ENCODE data around the gene IGSF9B. TPM values are rescaled to one million over a fixed set of nuclear protein-coding genes. Genes with fewer than 3 reads are reported as not detected.

IGSF9B gene
- total RNA-seq, 2 experiments from 2014 or later, result 96.3 to 118 TPM

DNA sequence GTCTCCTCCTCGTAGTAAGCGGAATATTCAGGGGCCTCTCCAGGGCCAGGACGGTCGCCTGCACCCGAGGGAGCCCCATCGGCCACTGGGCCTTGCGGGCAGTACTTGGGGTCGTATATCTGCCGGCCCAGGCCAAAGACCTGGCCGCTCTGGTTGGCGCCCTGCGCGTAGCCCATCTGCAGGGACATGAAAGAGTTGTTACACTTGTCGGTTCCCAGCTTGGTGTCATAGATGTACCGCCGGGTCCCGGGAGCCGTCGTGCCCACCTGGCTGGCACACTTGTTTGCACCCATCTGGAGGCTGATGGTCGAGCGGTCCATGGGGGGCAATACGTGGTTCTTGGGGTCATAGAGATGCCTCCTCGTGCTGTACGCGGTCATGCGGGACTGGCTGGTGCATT lies 92.0 kb downstream of the IGSF9B start:
- POLR2A ChIA-PET, result no interaction called here
- Mint-ChIP-seq H3K27ac (no peak overlapping the region), H3K4me3 (no peak overlapping the region), H3K4me1 (ENCODE audit: low read depth) (no peaks in the 10 kb centered on the region), H3K9me3 (ENCODE audit: insufficient read depth) (no peaks in the 10 kb centered on the region), H3K36me3 (ENCODE audit: low read depth) (no peaks in the 10 kb centered on the region), H3K27me3 (ENCODE audit: low read depth) (peaks cover 17% of the 10 kb centered on the region)
- DNase-seq (no peak), ATAC-seq (no peak)
- CTCF ChIA-PET, result no interaction called here

DNA sequence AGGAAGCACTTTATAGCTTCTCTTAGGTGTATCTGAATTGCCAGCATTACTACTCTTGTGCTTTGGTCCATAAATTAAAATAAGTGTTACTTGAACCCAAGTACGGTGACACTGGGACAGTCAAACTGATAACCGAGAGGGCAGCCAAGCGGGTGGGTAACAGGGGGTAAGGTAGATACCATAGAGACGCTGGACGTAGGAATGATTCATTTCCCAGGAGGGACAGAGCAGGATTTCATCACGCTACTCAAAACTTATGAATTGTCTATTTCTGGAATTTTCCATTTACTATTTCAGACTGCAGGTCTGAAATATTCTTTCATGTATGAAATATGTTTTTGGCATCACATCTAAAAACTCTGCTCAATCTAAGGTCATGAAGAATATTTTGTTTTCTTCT lies 96.6 kb downstream of the IGSF9B start:
- Mint-ChIP-seq H3K36me3 (ENCODE audit: low read depth) (no peaks in the 10 kb centered on the region), H3K4me1 (ENCODE audit: low read depth) (no peaks in the 10 kb centered on the region), H3K27ac (no peak overlapping the region), H3K9me3 (ENCODE audit: insufficient read depth) (no peaks in the 10 kb centered on the region), H3K27me3 (ENCODE audit: low read depth) (peaks cover 28% of the 10 kb centered on the region), H3K4me3 (no peak overlapping the region)
- DNase-seq, result no peak
- CTCF ChIA-PET, result interaction anchor here (0.7 kb wide), 1 partner anchor 12 kb away, joined by 3 read pairs; no protein-coding TSS in a partner anchor
- no peak for ATAC-seq
- POLR2A ChIA-PET, result no interaction called here

Other genes with a start within 250 kb of the IGSF9B start
- not detected for gene SPATA19, start 111.5 kb downstream of the IGSF9B start, total RNA-seq
- gene JAM3, start 112.1 kb upstream of the IGSF9B start, total RNA-seq, result 1 to 10 TPM; 8.0 to 9.6 TPM

Data from activated CD8-positive, alpha-beta T cell treated with anti-CD3 and anti-CD28 coated beads, Interleukin-2, amount 10 ng/mL, durations not matched to agents 7 days and 5 days (primary cell).